Trophoblast cell (in vitro differentiated cells and primary cell): ENCODE data around the gene IGSF11. TPM values are rescaled to one million over a fixed set of nuclear protein-coding genes. Genes with fewer than 3 reads are reported as not detected.
A peak's percentile ranks its signal among the peaks of the same experiment; 100 is the strongest.
"Not testable (repeated sequence)": the region's sequence is repeated elsewhere in the genome, so short reads cannot be mapped to it uniquely, and the experiment has no call there.

Experiments used
- DNase-seq, 2 donors: peaks; one replicate each; pipeline ENCODE4 v3.0.0-alpha.2; 2016
- H2AFZ ChIP-seq: 2 replicates; pipeline ENCODE4 v1.6.1; 2013; ENCODE audit warnings: low read length, moderate library complexity, mild to moderate bottlenecking; ENCODE audit not compliant: insufficient read depth, poor library complexity
- H2AK5ac ChIP-seq: 2 replicates; pipeline ENCODE4 v1.6.1; 2013; ENCODE audit warnings: mild to moderate bottlenecking, low read length
- H2BK120ac ChIP-seq: 2 replicates; pipeline ENCODE4 v1.6.1; 2013; ENCODE audit warnings: low read length, mild to moderate bottlenecking, moderate library complexity; ENCODE audit not compliant: insufficient read depth, poor library complexity
- H2BK12ac ChIP-seq: 2 replicates; pipeline ENCODE4 v1.6.1; 2013; ENCODE audit warnings: mild to moderate bottlenecking, low read length, moderate library complexity
- H2BK5ac ChIP-seq: 2 replicates; pipeline ENCODE4 v1.6.1; 2013; ENCODE audit warnings: low read length, low read depth, moderate library complexity, mild to moderate bottlenecking; ENCODE audit not compliant: poor library complexity
- H3K14ac ChIP-seq: 2 replicates; pipeline ENCODE4 v1.6.1; 2013; ENCODE audit warnings: mild to moderate bottlenecking, low read length
- H3K18ac ChIP-seq: 2 replicates; pipeline ENCODE4 v1.6.1; 2013; ENCODE audit warnings: mild to moderate bottlenecking, low read length
- H3K23ac ChIP-seq: 2 replicates; pipeline ENCODE4 v1.6.1; 2013; ENCODE audit warnings: low read length
- H3K27ac ChIP-seq: 2 replicates; pipeline ENCODE4 v1.5.1; 2013; ENCODE audit warnings: low read depth, mild to moderate bottlenecking, inconsistent platforms, low read length, moderate library complexity
- H3K27me3 ChIP-seq: 2 replicates; pipeline ENCODE4 v1.6.1; 2013; ENCODE audit warnings: inconsistent platforms, mild to moderate bottlenecking, low read length, moderate library complexity; ENCODE audit not compliant: insufficient read depth
- H3K36me3 ChIP-seq, 2 experiments: 1 replicate in 1 of 2; 2 replicates in 1 of 2; pipeline ENCODE4 v1.6.1; 2013; ENCODE audit warnings: low read length in 2 of 2, mild to moderate bottlenecking in 2 of 2, moderate library complexity in 1 of 2; ENCODE audit not compliant: insufficient read depth in 2 of 2, control insufficient read depth in 1 of 2
- H3K4ac ChIP-seq: 2 replicates; pipeline ENCODE4 v1.6.1; 2013; ENCODE audit warnings: low read depth, mild to moderate bottlenecking, low read length, moderate library complexity
- H3K4me1 ChIP-seq, 2 experiments: 1 replicate in 1 of 2; 2 replicates in 1 of 2; pipeline ENCODE4 v1.6.1; 2013; ENCODE audit warnings: low read length in 2 of 2, mild to moderate bottlenecking in 2 of 2, moderate library complexity in 1 of 2; ENCODE audit not compliant: insufficient read depth in 2 of 2, control insufficient read depth in 1 of 2
- H3K4me2 ChIP-seq: 2 replicates; pipeline ENCODE4 v1.6.1; 2013; ENCODE audit warnings: inconsistent platforms, mild to moderate bottlenecking, low read length, moderate library complexity
- H3K4me3 ChIP-seq: 2 replicates; pipeline ENCODE4 v1.5.1; 2013; ENCODE audit warnings: mild to moderate bottlenecking, low read depth, low read length, inconsistent platforms
- H3K79me1 ChIP-seq: one replicate; pipeline ENCODE4 v1.6.1; 2013; ENCODE audit warnings: low read length
- H3K79me2 ChIP-seq: 2 replicates; pipeline ENCODE4 v1.6.1; 2013; ENCODE audit warnings: low read length, mild to moderate bottlenecking; ENCODE audit not compliant: control insufficient read depth, insufficient read depth, poor library complexity
- H3K9ac ChIP-seq: 2 replicates; pipeline ENCODE4 v1.6.1; 2013; ENCODE audit warnings: mild to moderate bottlenecking, low read length
- H3K9me3 ChIP-seq: 2 replicates; pipeline ENCODE4 v1.6.1; 2013; ENCODE audit warnings: low read depth, mild to moderate bottlenecking, control low read depth, inconsistent platforms, low read length; ENCODE audit not compliant: insufficient read depth
- H4K12ac ChIP-seq: 2 replicates; pipeline ENCODE4 v1.6.1; 2013; ENCODE audit warnings: low read depth, mild to moderate bottlenecking, low read length, moderate library complexity
- H4K8ac ChIP-seq: 2 replicates; pipeline ENCODE4 v1.6.1; 2013; ENCODE audit warnings: low read depth, mild to moderate bottlenecking, low read length, moderate library complexity
- H4K91ac ChIP-seq: one replicate; pipeline ENCODE4 v1.6.1; 2013; ENCODE audit warnings: low read depth, mild to moderate bottlenecking, low read length, moderate library complexity
- WGBS: extraction: QIAGEN DNeasy Blood & Tissue Kit; methylation state at CpG from one replicate; pipeline ENCODE4 v1.1.7; 2013; ENCODE audit warnings: missing lambda C conversion rate; ENCODE audit not compliant: insufficient read length, insufficient coverage; ENCODE audit errors: extremely low coverage; 5-methylcytosine and 5-hydroxymethylcytosine counted together
- polyA plus RNA-seq: library from polyadenylated mRNA; stranded (reverse); fragments of 200-250 nt; gene quantifications from 2 replicates; pipeline ENCODE4 v1.2.3, GENCODE V29; 2013

Gene IGSF11
- polyA plus RNA-seq: 0.08 and 0.12 TPM in 2 replicates

GRCh38 chr3:119034256-119035013, at the start of gene IGSF11:
Gene IGSF11, minus strand, starts transcription at chr3:119034846. Its CDS starts 264 bp downstream, at chr3:119034582.
- DNase-seq: peak; percentile 91 to 93
- Histone ChIP-seq H2AFZ (peak within 1 kb of the TSS; percentile 92), H2AK5ac (no peak within 1 kb of the TSS), H4K91ac (no peak within 1 kb of the TSS), H3K4me3 (peak within 1 kb of the TSS; percentile 76), H3K4ac (no peak within 1 kb of the TSS), H3K23ac (no peak within 1 kb of the TSS), H3K4me1 (peaks cover 2% of the 10 kb centered on the region in 2 experiments), H3K4me2 (peak within 1 kb of the TSS; percentile 93), H3K9ac (no peak within 1 kb of the TSS), H4K8ac (no peak within 1 kb of the TSS), H3K18ac (no peak within 1 kb of the TSS), H2BK12ac (no peak within 1 kb of the TSS), H3K27ac (no peak within 1 kb of the TSS), H4K12ac (no peak within 1 kb of the TSS), H3K14ac (no peak within 1 kb of the TSS), H3K79me1 (no peaks in the 10 kb centered on the region), H3K27me3 (no peaks in the 10 kb centered on the region), H3K9me3 (no peaks in the 10 kb centered on the region), H2BK120ac (no peak within 1 kb of the TSS), H2BK5ac (no peak within 1 kb of the TSS), H3K79me2 (no peaks in the 10 kb centered on the region), H3K36me3 (no peaks in the 10 kb centered on the region)
- no CpG with 5 or more reads among the region's 80 CpGs for WGBS

GRCh38 chr3:119080364-119080763, 45.7 kb upstream of the IGSF11 start:
- no peak overlapping the region for H3K23ac ChIP-seq
- H3K9me3 ChIP-seq: peaks cover 1% of the 10 kb centered on the region
- no peak overlapping the region for H2AK5ac ChIP-seq
- H3K79me1 ChIP-seq: no peaks in the 10 kb centered on the region
- WGBS: no CpG with 5 or more reads among the region's 1 CpG
- H3K4me1 ChIP-seq: no peaks in the 10 kb centered on the region
- no peak overlapping the region for H3K4ac ChIP-seq
- no peak overlapping the region for H2BK5ac ChIP-seq
- no peak overlapping the region for H2BK12ac ChIP-seq
- no peak overlapping the region for H3K27ac ChIP-seq
- H3K18ac ChIP-seq: no peak overlapping the region
- no peak overlapping the region for H3K4me2 ChIP-seq
- no peak overlapping the region for H3K4me3 ChIP-seq
- H4K91ac ChIP-seq: no peak overlapping the region
- DNase-seq: no peak
- no peaks in the 10 kb centered on the region for H3K36me3 ChIP-seq
- no peak overlapping the region for H2AFZ ChIP-seq
- H3K27me3 ChIP-seq: no peaks in the 10 kb centered on the region
- no peak overlapping the region for H4K8ac ChIP-seq
- H4K12ac ChIP-seq: no peak overlapping the region
- H2BK120ac ChIP-seq: no peak overlapping the region
- no peaks in the 10 kb centered on the region for H3K79me2 ChIP-seq
- no peak overlapping the region for H3K9ac ChIP-seq
- no peak overlapping the region for H3K14ac ChIP-seq

- Histone ChIP-seq H3K79me2 (no peaks in the 10 kb centered on the region), H3K4me1 (no peaks in the 10 kb centered on the region), H3K36me3 (no peaks in the 10 kb centered on the region), H3K4me3 (peak overlapping the region; percentile 3), H2BK120ac (no peak overlapping the region), H3K9me3 (peaks cover 7% of the 10 kb centered on the region), H3K27ac (no peak overlapping the region), H4K12ac (no peak overlapping the region), H2AK5ac (no peak overlapping the region), H3K4ac (no peak overlapping the region), H3K4me2 (no peak overlapping the region), H3K27me3 (no peaks in the 10 kb centered on the region), H3K9ac (no peak overlapping the region), H3K79me1 (no peaks in the 10 kb centered on the region), H3K23ac (no peak overlapping the region), H2AFZ (no peak overlapping the region), H3K18ac (no peak overlapping the region), H2BK5ac (no peak overlapping the region), H3K14ac (no peak overlapping the region), H4K91ac (no peak overlapping the region), H2BK12ac (no peak overlapping the region), H4K8ac (no peak overlapping the region)
- no CpG with 5 or more reads among the region's 36 CpGs for WGBS
- DNase-seq: no peak
Measured at GRCh38 chr3:119073258-119074001, 38.8 kb upstream of the IGSF11 start.

GRCh38 chr3:119072451-119072850, 37.8 kb upstream of the IGSF11 start:
- not testable (repeated sequence) for H3K4me2 ChIP-seq, H3K23ac ChIP-seq, H3K79me1 ChIP-seq, H4K12ac ChIP-seq, H2BK5ac ChIP-seq, H3K79me2 ChIP-seq, DNase-seq, H3K18ac ChIP-seq, H3K4me1 ChIP-seq, H2BK120ac ChIP-seq, H3K9ac ChIP-seq, H4K91ac ChIP-seq, H3K36me3 ChIP-seq, H2BK12ac ChIP-seq, H3K4ac ChIP-seq, H3K14ac ChIP-seq, H3K9me3 ChIP-seq, H3K27ac ChIP-seq, H2AFZ ChIP-seq, H3K27me3 ChIP-seq, H3K4me3 ChIP-seq, H4K8ac ChIP-seq, H2AK5ac ChIP-seq
- WGBS: no CpG with 5 or more reads among the region's 15 CpGs
